Activated CD8-positive, alpha-beta memory T cell treated with anti-CD3 and anti-CD28 coated beads, Interleukin-2, amount 10 ng/mL, durations not matched to agents 7 days and 5 days (primary cell): Measurements from ENCODE around the gene SEL1L3. TPM values are rescaled to one million over a fixed set of nuclear protein-coding genes. Genes with fewer than 3 reads are reported as not detected.

Experiments used
- ATAC-seq: fragments of 150-1000 bp; cut with Tn5 transposase; one replicate; pipeline ENCODE4 v1.10.0; 2021; ENCODE audit warnings: moderate library complexity
- CTCF ChIA-PET: fragments of 350-600 bp; sonication (Branson Sonifier 250); formaldehyde crosslinking; loops from one replicate; lab custom pipeline; 2021; ENCODE audit warnings: antibody characterized with exemption; lab: Charles Lee
- DNase-seq: peaks from one replicate; pipeline ENCODE4 v3.0.0-alpha.2; 2020
- H3K27ac Mint-ChIP-seq: one replicate; pipeline ENCODE4 v1.8.0; 2021; ENCODE audit warnings: mild to moderate bottlenecking, mixed read lengths
- H3K27me3 Mint-ChIP-seq: one replicate; pipeline ENCODE4 v1.8.0; 2021; ENCODE audit warnings: mixed read lengths
- H3K36me3 Mint-ChIP-seq: one replicate; pipeline ENCODE4 v1.8.0; 2021; ENCODE audit warnings: mild to moderate bottlenecking, mixed read lengths
- H3K4me1 Mint-ChIP-seq: one replicate; pipeline ENCODE4 v1.8.0; 2021; ENCODE audit warnings: mixed read lengths
- H3K4me3 Mint-ChIP-seq: one replicate; pipeline ENCODE4 v1.8.0; 2021; ENCODE audit warnings: mild to moderate bottlenecking, moderate library complexity, mixed read lengths
- H3K9me3 Mint-ChIP-seq: one replicate; pipeline ENCODE4 v1.8.0; 2022; ENCODE audit warnings: low read depth, mixed read lengths
- total RNA-seq, 2 experiments: library from RNA; stranded (reverse); gene quantifications; one replicate each; pipeline ENCODE4 v1.2.3, GENCODE V29; 2021

SEL1L3 gene
- total RNA-seq, 2 experiments from 2014 or later = 66.3 to 82.8 TPM

GRCh38 chr4:25817059-25817681 lies 45.6 kb downstream of the SEL1L3 start:
- ATAC-seq (no peak), DNase-seq (no peak)
- no peak overlapping the region for H3K27ac Mint-ChIP-seq
- H3K4me3 Mint-ChIP-seq = no peak overlapping the region
- CTCF ChIA-PET = interaction anchor here (0.6 to 1.0 kb wide), 2 partner anchors 7 to 604 kb away, joined by 3 read pairs; no protein-coding TSS in a partner anchor
- H3K27me3 Mint-ChIP-seq = no peaks in the 10 kb centered on the region
- peaks cover 45% of the 10 kb centered on the region for H3K36me3 Mint-ChIP-seq
- H3K9me3 Mint-ChIP-seq = no peaks in the 10 kb centered on the region
- no peaks in the 10 kb centered on the region for H3K4me1 Mint-ChIP-seq

GRCh38 chr4:25816591-25817058 lies 46.2 kb downstream of the SEL1L3 start:
- DNase-seq = no peak
- CTCF ChIA-PET = interaction anchor here (1.0 kb wide), 1 partner anchor 8 kb away, joined by 3 read pairs; no protein-coding TSS in a partner anchor
- no peak for ATAC-seq
- Mint-ChIP-seq H3K36me3 (peaks cover 44% of the 10 kb centered on the region), H3K27ac (no peak overlapping the region), H3K9me3 (no peaks in the 10 kb centered on the region), H3K4me1 (no peaks in the 10 kb centered on the region), H3K27me3 (no peaks in the 10 kb centered on the region), H3K4me3 (no peak overlapping the region)

- ATAC-seq = no peak
- Mint-ChIP-seq H3K36me3 (peaks cover 44% of the 10 kb centered on the region), H3K27ac (no peak overlapping the region), H3K4me3 (no peak overlapping the region), H3K27me3 (no peaks in the 10 kb centered on the region), H3K4me1 (no peaks in the 10 kb centered on the region), H3K9me3 (no peaks in the 10 kb centered on the region)
- DNase-seq = no peak
- CTCF ChIA-PET = no interaction called here
These were observed 47.2 kb downstream of the SEL1L3 start for GRCh38 chr4:25815586-25815985.

- CTCF ChIA-PET = no interaction called here
- H3K27ac Mint-ChIP-seq = no peak overlapping the region
- peaks cover 44% of the 10 kb centered on the region for H3K36me3 Mint-ChIP-seq
- H3K9me3 Mint-ChIP-seq = no peaks in the 10 kb centered on the region
- no peak for ATAC-seq
- H3K4me3 Mint-ChIP-seq = no peak overlapping the region
- H3K4me1 Mint-ChIP-seq = no peaks in the 10 kb centered on the region
- DNase-seq = no peak
- H3K27me3 Mint-ChIP-seq = no peaks in the 10 kb centered on the region
These were observed 48.3 kb downstream of the SEL1L3 start for GRCh38 chr4:25814301-25815136.

- no peaks in the 10 kb centered on the region for H3K27me3 Mint-ChIP-seq
- CTCF ChIA-PET = no interaction called here
- DNase-seq = no peak
- H3K4me3 Mint-ChIP-seq = no peak overlapping the region
- no peak overlapping the region for H3K27ac Mint-ChIP-seq
- H3K9me3 Mint-ChIP-seq = no peaks in the 10 kb centered on the region
- peaks cover 36% of the 10 kb centered on the region for H3K36me3 Mint-ChIP-seq
- no peak for ATAC-seq
- no peaks in the 10 kb centered on the region for H3K4me1 Mint-ChIP-seq
These were observed 49.2 kb downstream of the SEL1L3 start for GRCh38 chr4:25813448-25814106.

- H3K9me3 Mint-ChIP-seq = no peaks in the 10 kb centered on the region
- H3K36me3 Mint-ChIP-seq = peaks cover 37% of the 10 kb centered on the region
- CTCF ChIA-PET = no interaction called here
- no peak for ATAC-seq
- no peaks in the 10 kb centered on the region for H3K4me1 Mint-ChIP-seq
- no peaks in the 10 kb centered on the region for H3K27me3 Mint-ChIP-seq
- no peak overlapping the region for H3K27ac Mint-ChIP-seq
- H3K4me3 Mint-ChIP-seq = no peak overlapping the region
- DNase-seq = no peak
These were observed 50.9 kb downstream of the SEL1L3 start for GRCh38 chr4:25811841-25812240.

- Mint-ChIP-seq H3K4me3 (no peak overlapping the region), H3K27me3 (no peaks in the 10 kb centered on the region), H3K9me3 (no peaks in the 10 kb centered on the region), H3K36me3 (peaks cover 36% of the 10 kb centered on the region), H3K27ac (no peak overlapping the region), H3K4me1 (no peaks in the 10 kb centered on the region)
- DNase-seq = no peak
- no peak for ATAC-seq
- CTCF ChIA-PET = no interaction called here
These were observed 51.5 kb downstream of the SEL1L3 start for GRCh38 chr4:25811374-25811690.

GRCh38 chr4:25810461-25811373 lies 52.1 kb downstream of the SEL1L3 start:
- Mint-ChIP-seq H3K4me1 (no peaks in the 10 kb centered on the region), H3K4me3 (no peak overlapping the region), H3K36me3 (peaks cover 35% of the 10 kb centered on the region), H3K9me3 (no peaks in the 10 kb centered on the region), H3K27ac (no peak overlapping the region), H3K27me3 (no peaks in the 10 kb centered on the region)
- DNase-seq (no peak), ATAC-seq (no peak)
- CTCF ChIA-PET = no interaction called here

GRCh38 chr4:25809996-25810395 lies 52.8 kb downstream of the SEL1L3 start:
- CTCF ChIA-PET = no interaction called here
- no peaks in the 10 kb centered on the region for H3K9me3 Mint-ChIP-seq
- ATAC-seq = no peak

GRCh38 chr4:25807102-25807728 lies 55.6 kb downstream of the SEL1L3 start:
- ATAC-seq (no peak), DNase-seq (no peak)
- peaks cover 35% of the 10 kb centered on the region for H3K36me3 Mint-ChIP-seq
- no peak overlapping the region for H3K4me3 Mint-ChIP-seq
- no peaks in the 10 kb centered on the region for H3K27me3 Mint-ChIP-seq
- H3K9me3 Mint-ChIP-seq = no peaks in the 10 kb centered on the region
- no peaks in the 10 kb centered on the region for H3K4me1 Mint-ChIP-seq
- CTCF ChIA-PET = no interaction called here
- no peak overlapping the region for H3K27ac Mint-ChIP-seq

More at GRCh38 chr4:25809996-25810395, 52.8 kb downstream of the SEL1L3 start:
- DNase-seq = no peak
- Mint-ChIP-seq H3K27ac (no peak overlapping the region), H3K27me3 (no peaks in the 10 kb centered on the region), H3K4me3 (no peak overlapping the region), H3K4me1 (no peaks in the 10 kb centered on the region), H3K36me3 (peaks cover 33% of the 10 kb centered on the region)

GRCh38 chr4:25805255-25805860 lies 57.4 kb downstream of the SEL1L3 start:
- CTCF ChIA-PET = interaction anchor here (1.0 kb wide), 2 partner anchors 13 to 36 kb away, joined by 3 read pairs; no protein-coding TSS in a partner anchor

GRCh38 chr4:25803720-25804225 lies 59.0 kb downstream of the SEL1L3 start:
- Mint-ChIP-seq H3K27ac (no peak overlapping the region), H3K36me3 (peaks cover 47% of the 10 kb centered on the region), H3K9me3 (no peaks in the 10 kb centered on the region), H3K4me3 (no peak overlapping the region), H3K4me1 (no peaks in the 10 kb centered on the region), H3K27me3 (no peaks in the 10 kb centered on the region)
- DNase-seq = no peak
- CTCF ChIA-PET = no interaction called here
- no peak for ATAC-seq

More at GRCh38 chr4:25805255-25805860, 57.4 kb downstream of the SEL1L3 start:
- Mint-ChIP-seq H3K36me3 (peaks cover 39% of the 10 kb centered on the region), H3K4me3 (no peak overlapping the region), H3K27ac (no peak overlapping the region), H3K4me1 (no peaks in the 10 kb centered on the region), H3K9me3 (no peaks in the 10 kb centered on the region), H3K27me3 (no peaks in the 10 kb centered on the region)
- ATAC-seq (no peak), DNase-seq (no peak)
